IMR-90 (cell line): ENCODE measurements around the gene SET. TPM values are rescaled to one million over a fixed set of nuclear protein-coding genes. Genes with fewer than 3 reads are reported as not detected.

Experiments
- ATAC-seq: fragments of 200-7000 bp; cut with Tn5 transposase; 2 replicates; pipeline ENCODE4 v1.9.1; 2020; ENCODE audit warnings: low read depth, mild to moderate bottlenecking, moderate library complexity
- BruUV-seq: library from RNA; stranded (reverse); fragments of 400-500 nt; replicated peaks from 2 replicates; lab custom pipeline; 2021; lab: Mats Ljungman, UMichigan
- CTCF ChIA-PET: fragments of 300-600 bp; formaldehyde crosslinking; extraction: SDS; loops from one replicate; lab custom pipeline; 2021; ENCODE audit warnings: antibody characterized with exemption; lab: Yijun Ruan, JAX
- POLR2A ChIA-PET: fragments of 300-600 bp; sonication (Branson Sonifier 250); formaldehyde crosslinking; loops from one replicate; lab custom pipeline; 2022; ENCODE audit warnings: antibody characterized with exemption; ENCODE audit not compliant: unreplicated experiment; lab: Charles Lee
- DNase-seq: peaks from one replicate; pipeline ENCODE4 v3.0.0; 2013
- H2AFZ ChIP-seq: replicated peaks from 2 replicates; pipeline ENCODE3; 2013; ENCODE audit warnings: low read length, mild to moderate bottlenecking; ENCODE audit not compliant: poor library complexity
- H2AK5ac ChIP-seq: 2 replicates; pipeline ENCODE4 v1.6.1; 2013; ENCODE audit warnings: low read depth, low read length, inconsistent platforms
- H2AK9ac ChIP-seq: replicated peaks from 2 replicates; pipeline ENCODE3; 2013; ENCODE audit warnings: mild to moderate bottlenecking, low read depth, low read length, moderate library complexity; ENCODE audit not compliant: poor library complexity
- H2BK120ac ChIP-seq: 2 replicates; pipeline ENCODE4 v1.6.1; 2013; ENCODE audit warnings: low read depth, low read length, inconsistent platforms
- H2BK15ac ChIP-seq: 3 replicates; pipeline ENCODE4 v1.6.1; 2013; ENCODE audit warnings: low read depth, low read length, inconsistent platforms
- H2BK20ac ChIP-seq: 2 replicates; pipeline ENCODE4 v1.6.1; 2013; ENCODE audit warnings: low read depth, mild to moderate bottlenecking, inconsistent platforms, low read length, moderate library complexity
- H2BK5ac ChIP-seq: 2 replicates; pipeline ENCODE4 v1.6.1; 2013; ENCODE audit warnings: mild to moderate bottlenecking, low read depth, low read length, inconsistent platforms; ENCODE audit not compliant: poor library complexity, severe bottlenecking
- H3K14ac ChIP-seq: replicated peaks from 2 replicates; pipeline ENCODE4 v1.6.1; 2013; ENCODE audit warnings: low read depth, low read length, inconsistent platforms
- H3K18ac ChIP-seq: 2 replicates; pipeline ENCODE4 v1.6.1; 2013; ENCODE audit warnings: low read depth, low read length, control low read depth
- H3K23ac ChIP-seq: 2 replicates; pipeline ENCODE4 v1.6.1; 2013; ENCODE audit warnings: low read depth, low read length, inconsistent platforms
- H3K27ac ChIP-seq: 2 replicates; pipeline ENCODE4 v1.5.1; 2013; ENCODE audit warnings: mild to moderate bottlenecking, control low read depth, low read length; ENCODE audit not compliant: insufficient read depth
- H3K27me3 ChIP-seq: 2 replicates; pipeline ENCODE4 v1.6.1; 2013; ENCODE audit warnings: low read length; ENCODE audit not compliant: control insufficient read depth, insufficient read depth
- H3K36me3 ChIP-seq: 2 replicates; pipeline ENCODE4 v1.6.1; 2013; ENCODE audit warnings: low read length, mixed read lengths; ENCODE audit not compliant: control insufficient read depth, insufficient read depth
- H3K4ac ChIP-seq: 2 replicates; pipeline ENCODE4 v1.6.1; 2013; ENCODE audit warnings: low read depth, low read length, inconsistent platforms
- H3K4me1 ChIP-seq: 2 replicates; pipeline ENCODE4 v1.6.1; 2013; ENCODE audit warnings: low read length, mixed read lengths; ENCODE audit not compliant: control insufficient read depth, insufficient read depth
- H3K4me2 ChIP-seq: 2 replicates; pipeline ENCODE4 v1.6.1; 2013; ENCODE audit warnings: low read depth, mild to moderate bottlenecking, control low read depth, low read length, moderate library complexity
- H3K4me3 ChIP-seq: 2 replicates; pipeline ENCODE4 v1.5.1; 2013; ENCODE audit warnings: low read depth, mild to moderate bottlenecking, control low read depth, low read length, moderate library complexity; ENCODE audit not compliant: insufficient read depth
- H3K56ac ChIP-seq: 2 replicates; pipeline ENCODE4 v1.6.1; 2013; ENCODE audit warnings: low read length, inconsistent platforms; ENCODE audit not compliant: insufficient read depth; ENCODE audit errors: extremely low read depth
- H3K79me1 ChIP-seq, 2 experiments: 2 replicates each; pipeline ENCODE4 v1.6.1; 2013; ENCODE audit warnings: low read length in 2 of 2, inconsistent platforms in 1 of 2, low read depth in 1 of 2
- H3K9ac ChIP-seq: 2 replicates; pipeline ENCODE4 v1.6.1; 2013; ENCODE audit warnings: low read depth, low read length, control low read depth
- H3K9me1 ChIP-seq: 2 replicates; pipeline ENCODE4 v1.6.1; 2013; ENCODE audit warnings: low read length, inconsistent platforms; ENCODE audit not compliant: insufficient read depth
- H3K9me3 ChIP-seq: 2 replicates; pipeline ENCODE4 v1.6.1; 2013; ENCODE audit warnings: low read length; ENCODE audit not compliant: control insufficient read depth, insufficient read depth
- H4K20me1 ChIP-seq: 2 replicates; pipeline ENCODE4 v1.6.1; 2013; ENCODE audit warnings: low read length, inconsistent platforms; ENCODE audit not compliant: insufficient read depth
- H4K5ac ChIP-seq: 2 replicates; pipeline ENCODE4 v1.6.1; 2013; ENCODE audit warnings: mild to moderate bottlenecking, low read depth, low read length, control low read depth
- H4K8ac ChIP-seq, 2 experiments: 2 replicates each; pipeline ENCODE4 v1.6.1; 2013; ENCODE audit warnings: low read depth in 2 of 2, low read length in 2 of 2, control low read depth in 1 of 2, inconsistent platforms in 1 of 2
- H4K91ac ChIP-seq: 2 replicates; pipeline ENCODE4 v1.6.1; 2013; ENCODE audit warnings: low read depth, low read length, inconsistent platforms; ENCODE audit not compliant: insufficient read depth
- FOS ChIP-seq: fragments of 150-350 bp; IDR thresholded peaks from 2 replicates; pipeline ENCODE4 v1.6.1; 2016; ENCODE audit warnings: low read depth, low read length
- MXI1 ChIP-seq: IDR thresholded peaks from 2 replicates; pipeline ENCODE4 v1.6.1; 2012; ENCODE audit warnings: low read depth, mild to moderate bottlenecking, low read length, moderate library complexity, borderline replicate concordance
- NFE2L2 ChIP-seq: fragments of 150-350 bp; IDR thresholded peaks from 2 replicates; pipeline ENCODE4 v1.6.1; 2016; ENCODE audit warnings: low read depth, mild to moderate bottlenecking, low read length
- WGBS, 2 experiments: methylation state at CpG; one replicate each; pipeline versions ENCODE4 v1.1.5 to v1.1.7; 2013; ENCODE audit warnings: missing lambda C conversion rate in 2 of 2; ENCODE audit not compliant: insufficient read length in 1 of 2; ENCODE audit errors: extremely low coverage in 2 of 2; 5-methylcytosine and 5-hydroxymethylcytosine counted together
- dilution Hi-C: fragments of 300-500 bp; cut with HindIII; formaldehyde crosslinking; loops from one replicate; pipeline ENCODE4 v1.14.3; 2018; ENCODE audit warnings: low sequenced_read_pairs; ENCODE audit not compliant: unreplicated experiment
- in situ Hi-C: fragments of 300-500 bp; cut with MboI; formaldehyde crosslinking; loops from 3 replicates; pipeline ENCODE4 v1.14.3; 2019; ENCODE audit warnings: low sequenced_read_pairs, inconsistent platforms, mixed read lengths
- intact Hi-C: fragments of 100-400 bp; cut with micrococcal nuclease; formaldehyde crosslinking; loops from 2 replicates; pipeline ENCODE4 v1.10.0; 2022
- polyA plus RNA-seq, 3 experiments: library from polyadenylated mRNA; depleted of rRNA; stranded (reverse); fragments of >200 nt; gene quantifications; 2 replicates each; pipeline ENCODE4 v1.2.3, GENCODE V29; 2012; ENCODE audit warnings: low replicate concordance in 1 of 3
- total RNA-seq: library from RNA; depleted of rRNA; stranded (reverse); fragments of >200 nt; gene quantifications from 2 replicates; pipeline ENCODE4 v1.2.3, GENCODE V29; 2012
- TF ChIP-seq, protein P1 (sequence below): fragments of 150-350 bp; IDR thresholded peaks from 2 replicates; pipeline ENCODE4 v1.6.1; 2016; ENCODE audit warnings: low read depth, mild to moderate bottlenecking, low read length, moderate library complexity, borderline replicate concordance

The SET gene
- total and polyA plus RNA-seq, 2 of the 4 experiments (the other 2 are of a cell fraction) = 104 to 182 TPM

DNA sequence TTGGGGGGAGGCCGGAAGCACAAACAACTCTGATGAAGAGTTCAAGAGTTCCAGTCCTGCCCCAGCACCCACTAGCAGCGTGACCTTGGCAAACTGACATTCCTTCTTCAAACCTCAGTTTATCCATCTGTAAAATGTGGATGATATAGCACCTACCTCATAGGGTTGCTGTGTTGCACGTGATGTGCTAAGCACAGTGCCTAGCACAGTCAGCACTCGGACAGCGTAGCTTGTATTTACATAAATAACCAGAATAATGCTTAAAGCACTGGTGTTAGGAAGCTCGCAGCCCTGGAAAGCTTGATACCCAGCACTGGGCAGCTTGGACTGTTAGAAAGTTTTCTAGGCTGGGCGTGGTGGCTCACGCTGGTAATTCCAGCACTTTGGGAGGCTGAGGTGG lies 18.4 kb downstream of the SET start:
- no peak overlapping the region for H2BK5ac ChIP-seq
- TF ChIP-seq FOS (no peak), NFE2L2 (no peak), MXI1 (no peak)
- TF ChIP-seq, protein P1, sequence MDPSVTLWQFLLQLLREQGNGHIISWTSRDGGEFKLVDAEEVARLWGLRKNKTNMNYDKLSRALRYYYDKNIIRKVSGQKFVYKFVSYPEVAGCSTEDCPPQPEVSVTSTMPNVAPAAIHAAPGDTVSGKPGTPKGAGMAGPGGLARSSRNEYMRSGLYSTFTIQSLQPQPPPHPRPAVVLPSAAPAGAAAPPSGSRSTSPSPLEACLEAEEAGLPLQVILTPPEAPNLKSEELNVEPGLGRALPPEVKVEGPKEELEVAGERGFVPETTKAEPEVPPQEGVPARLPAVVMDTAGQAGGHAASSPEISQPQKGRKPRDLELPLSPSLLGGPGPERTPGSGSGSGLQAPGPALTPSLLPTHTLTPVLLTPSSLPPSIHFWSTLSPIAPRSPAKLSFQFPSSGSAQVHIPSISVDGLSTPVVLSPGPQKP = no peak
- H3K18ac ChIP-seq = no peak overlapping the region
- intact Hi-C loops = no loop called here
- H3K4ac ChIP-seq = no peak overlapping the region
- H2AK9ac ChIP-seq = no peak overlapping the region
- H4K20me1 ChIP-seq = no peaks in the 10 kb centered on the region
- H2BK20ac ChIP-seq = no peak overlapping the region
- H4K91ac ChIP-seq = no peak overlapping the region
- H3K27ac ChIP-seq = no peak overlapping the region
- H2BK15ac ChIP-seq = no peak overlapping the region
- H3K27me3 ChIP-seq = no peaks in the 10 kb centered on the region
- in situ Hi-C loops = no loop called here
- H3K14ac ChIP-seq = no peak overlapping the region
- no peak overlapping the region for H2AFZ ChIP-seq
- DNase-seq (no peak), ATAC-seq (no peak)
- H3K4me2 ChIP-seq = no peak overlapping the region
- no peaks in the 10 kb centered on the region for H3K9me3 ChIP-seq
- dilution Hi-C loops = no loop called here
- no peaks in the 10 kb centered on the region for H3K36me3 ChIP-seq
- no peak overlapping the region for H3K9ac ChIP-seq
- 100% methylated on average over 2 of the region's 8 CpGs; no CpG with 5 or more reads in 1 of the 2 experiments for WGBS, 2 experiments
- H3K9me1 ChIP-seq = peaks cover 3% of the 10 kb centered on the region; the same call in 1 of the 2 replicates
- peaks cover 0 to 9% of the 10 kb centered on the region in 2 experiments; a peak in 2 of 4 replicates for H3K79me1 ChIP-seq
- no peak overlapping the region for H3K56ac ChIP-seq
- no peak overlapping the region for H2AK5ac ChIP-seq
- H3K4me1 ChIP-seq = no peaks in the 10 kb centered on the region
- no peak overlapping the region for H3K23ac ChIP-seq
- no TSS peak for BruUV-seq
- no peak overlapping the region for H2BK120ac ChIP-seq
- ChIA-PET CTCF (no interaction called here), POLR2A (no interaction called here)
- no peak overlapping the region for H4K8ac ChIP-seq
- H4K5ac ChIP-seq = no peak overlapping the region
- H3K4me3 ChIP-seq = no peak overlapping the region
